NB4 (cell line): ENCODE results near the gene GSTT4.
"Not testable (repeated sequence)": the region's sequence is repeated elsewhere in the genome, so short reads cannot be mapped to it uniquely, and the experiment has no call there.

Experiments used
- DNase-seq: peaks from one replicate; pipeline ENCODE4 v3.0.0; 2010; ENCODE audit warnings: low read depth
- H3K4me3 ChIP-seq: one replicate; pipeline ENCODE4 v1.5.1; 2011; ENCODE audit warnings: mild to moderate bottlenecking, low read depth, low read length, moderate library complexity
- MAX ChIP-seq: IDR thresholded peaks from 2 replicates; pipeline ENCODE4 v1.6.1; 2011; ENCODE audit warnings: low read depth, low read length
- MYC ChIP-seq: IDR thresholded peaks from 2 replicates; pipeline ENCODE4 v1.6.1; 2011; ENCODE audit warnings: low read depth, low read length
- POLR2A ChIP-seq: IDR thresholded peaks from 2 replicates; pipeline ENCODE4 v1.6.1; 2011; ENCODE audit warnings: mild to moderate bottlenecking; ENCODE audit not compliant: insufficient read length; ENCODE audit errors: extremely low read depth
- TF ChIP-seq, protein P1 (sequence below): IDR thresholded peaks from one replicate; pipeline ENCODE4 v1.5.1; 2012; ENCODE audit warnings: low read depth, low read length

Gene GSTT4

GRCh38 chr22:24006207-24006913 lies 1.1 kb upstream of the GSTT4 start:
- TF ChIP-seq, protein P1, sequence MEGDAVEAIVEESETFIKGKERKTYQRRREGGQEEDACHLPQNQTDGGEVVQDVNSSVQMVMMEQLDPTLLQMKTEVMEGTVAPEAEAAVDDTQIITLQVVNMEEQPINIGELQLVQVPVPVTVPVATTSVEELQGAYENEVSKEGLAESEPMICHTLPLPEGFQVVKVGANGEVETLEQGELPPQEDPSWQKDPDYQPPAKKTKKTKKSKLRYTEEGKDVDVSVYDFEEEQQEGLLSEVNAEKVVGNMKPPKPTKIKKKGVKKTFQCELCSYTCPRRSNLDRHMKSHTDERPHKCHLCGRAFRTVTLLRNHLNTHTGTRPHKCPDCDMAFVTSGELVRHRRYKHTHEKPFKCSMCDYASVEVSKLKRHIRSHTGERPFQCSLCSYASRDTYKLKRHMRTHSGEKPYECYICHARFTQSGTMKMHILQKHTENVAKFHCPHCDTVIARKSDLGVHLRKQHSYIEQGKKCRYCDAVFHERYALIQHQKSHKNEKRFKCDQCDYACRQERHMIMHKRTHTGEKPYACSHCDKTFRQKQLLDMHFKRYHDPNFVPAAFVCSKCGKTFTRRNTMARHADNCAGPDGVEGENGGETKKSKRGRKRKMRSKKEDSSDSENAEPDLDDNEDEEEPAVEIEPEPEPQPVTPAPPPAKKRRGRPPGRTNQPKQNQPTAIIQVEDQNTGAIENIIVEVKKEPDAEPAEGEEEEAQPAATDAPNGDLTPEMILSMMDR, result no peak
- TF ChIP-seq MYC, result no peak
- no peak for TF ChIP-seq MAX
- no peak for TF ChIP-seq POLR2A
- H3K4me3 ChIP-seq, result no peak overlapping the region
- no peak for DNase-seq

DNA sequence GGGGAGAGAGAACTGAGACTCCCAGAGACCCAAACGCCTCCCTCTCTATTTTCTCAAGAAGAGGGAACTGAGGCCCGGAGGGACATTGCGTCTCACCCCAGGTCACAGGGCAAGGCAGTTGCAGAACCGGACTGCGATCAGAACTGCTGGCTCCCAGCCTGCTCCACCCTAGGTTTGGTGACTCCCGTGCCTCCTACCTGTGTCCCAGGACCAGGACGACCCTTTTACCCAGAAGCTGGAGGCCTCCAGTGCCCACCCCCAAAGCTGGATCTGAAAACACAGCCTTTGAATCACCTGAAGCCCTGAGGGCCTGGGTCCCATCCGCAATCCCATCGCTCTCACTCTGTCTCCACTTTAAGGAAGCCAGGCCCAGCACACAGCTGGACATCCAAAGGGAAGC lies 1.4 kb downstream of the GSTT4 start:
- H3K4me3 ChIP-seq, result no peak overlapping the region
- no peak for TF ChIP-seq POLR2A
- TF ChIP-seq MAX, result no peak
- TF ChIP-seq MYC, result no peak
- TF ChIP-seq, protein P1, result no peak
- no peak for DNase-seq

- TF ChIP-seq MYC (no peak), POLR2A (no peak), MAX (no peak)
- TF ChIP-seq, protein P1, result no peak
- no peak overlapping the region for H3K4me3 ChIP-seq
- DNase-seq, result no peak
Measured at GRCh38 chr22:24002851-24003250, 2.4 kb downstream of the GSTT4 start.

DNA sequence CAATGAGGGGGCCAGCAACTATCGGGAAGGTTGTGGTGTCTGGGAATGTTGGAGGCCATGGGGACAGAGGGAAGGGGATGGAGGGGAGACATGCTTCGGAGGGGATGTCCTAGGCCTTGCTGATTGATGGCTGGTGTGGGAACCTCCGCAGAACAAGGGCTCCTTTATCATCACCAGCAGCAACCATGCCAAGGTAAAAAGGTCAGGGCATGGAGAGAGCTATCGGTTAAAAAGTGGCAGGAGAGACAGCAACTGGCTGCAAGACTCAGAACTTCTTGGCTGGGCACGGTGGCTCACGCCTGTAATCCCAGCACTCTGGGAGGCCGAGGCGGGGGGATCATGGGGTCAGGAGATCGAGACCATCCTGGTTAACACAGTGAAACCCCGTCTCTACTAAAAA lies 3.0 kb downstream of the GSTT4 start:
- TF ChIP-seq, protein P1, result no peak
- no peak for TF ChIP-seq MYC
- no peak for TF ChIP-seq POLR2A
- TF ChIP-seq MAX, result no peak
- no peak for DNase-seq
- H3K4me3 ChIP-seq, result no peak overlapping the region

DNA sequence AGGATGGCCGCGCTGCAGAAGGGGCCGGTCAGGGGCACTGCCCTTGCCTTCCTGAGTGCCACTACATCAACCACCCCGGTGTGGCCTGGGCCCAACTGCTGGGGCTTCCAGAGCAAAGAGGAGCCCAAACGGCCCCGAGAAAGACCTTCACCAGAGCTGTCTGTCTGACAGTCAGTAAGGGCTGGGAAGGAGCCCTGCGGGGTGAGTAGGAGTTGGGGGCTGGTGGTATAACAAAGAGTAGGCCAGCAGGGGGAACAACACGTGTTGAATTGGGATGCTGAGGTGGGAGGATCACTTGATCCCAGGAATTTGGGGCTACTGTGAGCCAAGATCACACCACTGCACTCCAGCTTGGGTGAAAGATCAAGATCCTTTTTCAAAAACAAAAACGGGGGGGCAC lies 3.9 kb downstream of the GSTT4 start:
- H3K4me3 ChIP-seq, result no peak overlapping the region
- DNase-seq, result no peak
- no peak for TF ChIP-seq MAX
- TF ChIP-seq POLR2A, result no peak
- TF ChIP-seq MYC, result no peak
- TF ChIP-seq, protein P1, result no peak

DNA sequence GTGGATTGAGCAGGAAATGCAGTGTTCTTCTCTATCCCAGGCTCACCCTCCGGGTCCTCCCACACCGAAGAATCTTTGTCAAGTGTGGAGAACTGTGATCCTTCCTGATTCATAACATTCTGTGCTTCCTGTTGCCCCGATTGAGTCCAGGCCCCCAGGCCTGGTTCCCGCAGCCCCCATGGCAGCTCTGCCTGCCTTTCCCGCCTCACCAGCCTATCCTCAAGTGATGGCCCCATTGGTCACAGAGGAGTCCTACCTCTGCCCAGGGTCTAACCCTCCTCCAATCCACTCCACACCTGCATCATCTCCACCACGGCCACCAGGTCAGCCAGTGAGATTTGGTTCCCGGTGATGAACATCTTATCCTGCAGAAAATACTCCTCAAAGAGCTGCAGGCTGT lies 5.5 kb downstream of the GSTT4 start:
- not testable (repeated sequence) for DNase-seq, H3K4me3 ChIP-seq
